GM06990 (cell line): ENCODE data around the gene TMEM19.

Source experiments
- DNase-seq: peaks from one replicate; pipeline ENCODE4 v3.0.0-alpha.2; 2011; ENCODE audit not compliant: insufficient read length; ENCODE audit errors: extremely low read depth
- H3K27me3 ChIP-seq: replicated peaks from 2 replicates; pipeline ENCODE4 v1.6.0; 2011; ENCODE audit warnings: low read length; ENCODE audit not compliant: control insufficient read depth, insufficient read depth
- H3K36me3 ChIP-seq: 2 replicates; pipeline ENCODE4 v1.5.1; 2011; ENCODE audit warnings: low read length; ENCODE audit not compliant: control insufficient read depth, insufficient read depth
- H3K4me3 ChIP-seq: replicated peaks from 2 replicates; pipeline ENCODE4 v1.5.1; 2011; ENCODE audit warnings: low read depth, mild to moderate bottlenecking, control low read depth, low read length
- CTCF ChIP-seq: IDR thresholded peaks from 2 replicates; pipeline ENCODE4 v1.5.1; 2011; ENCODE audit warnings: low read length, control low read depth, mild to moderate bottlenecking, inconsistent platforms; ENCODE audit not compliant: insufficient read depth, poor library complexity, severe bottlenecking

Gene TMEM19

GRCh38 chr12:71732357-71732712 lies 46.5 kb downstream of the TMEM19 start:
- TF ChIP-seq CTCF = no peak
- no peak for DNase-seq
- Histone ChIP-seq H3K27me3 (no peaks in the 10 kb centered on the region), H3K4me3 (no peak overlapping the region), H3K36me3 (no peaks in the 10 kb centered on the region)

GRCh38 chr12:71737197-71737596 lies 51.3 kb downstream of the TMEM19 start:
- Histone ChIP-seq H3K4me3 (no peak overlapping the region), H3K36me3 (no peaks in the 10 kb centered on the region), H3K27me3 (no peaks in the 10 kb centered on the region)
- no peak for DNase-seq
- no peak for TF ChIP-seq CTCF

GRCh38 chr12:71742998-71743397 lies 57.1 kb downstream of the TMEM19 start:
- Histone ChIP-seq H3K4me3 (no peak overlapping the region), H3K27me3 (no peaks in the 10 kb centered on the region), H3K36me3 (no peaks in the 10 kb centered on the region)
- no peak for DNase-seq
- no peak for TF ChIP-seq CTCF

GRCh38 chr12:71744522-71745300 lies 58.8 kb downstream of the TMEM19 start:
- H3K27me3 ChIP-seq = no peaks in the 10 kb centered on the region
- no peaks in the 10 kb centered on the region for H3K36me3 ChIP-seq
- DNase-seq = no peak
- no peak for TF ChIP-seq CTCF
- no peak overlapping the region for H3K4me3 ChIP-seq

- no peak overlapping the region for H3K4me3 ChIP-seq
- DNase-seq = peak; percentile 45
- no peaks in the 10 kb centered on the region for H3K27me3 ChIP-seq
- no peaks in the 10 kb centered on the region for H3K36me3 ChIP-seq
- TF ChIP-seq CTCF = peak; percentile 75
These were observed 61.2 kb downstream of the TMEM19 start for GRCh38 chr12:71746974-71747611.
